Measurements from ENCODE around the gene ADCY4.

GRCh38 chr14:24313913-24314312 lies 21.0 kb downstream of the ADCY4 start:
- TF ChIP-seq YY1 (IDR thresholded peaks at IDR 0.05; ENCODE audit: insufficient read depth, insufficient read length) = no peak
- TF ChIP-seq ZNF274 (IDR thresholded peaks at IDR 0.05; ENCODE audit: low read depth, low read length) = no peak

All from NT2/D1 (cell line).